ENCODE measurements around the gene LRRFIP1. TPM values are rescaled to one million over a fixed set of nuclear protein-coding genes. Genes with fewer than 3 reads are reported as not detected.
A peak's percentile ranks its signal among the peaks of the same experiment; 100 is the strongest.

The LRRFIP1 gene
- total RNA-seq, 2 experiments from 2014 or later, result 157 to 161 TPM

DNA sequence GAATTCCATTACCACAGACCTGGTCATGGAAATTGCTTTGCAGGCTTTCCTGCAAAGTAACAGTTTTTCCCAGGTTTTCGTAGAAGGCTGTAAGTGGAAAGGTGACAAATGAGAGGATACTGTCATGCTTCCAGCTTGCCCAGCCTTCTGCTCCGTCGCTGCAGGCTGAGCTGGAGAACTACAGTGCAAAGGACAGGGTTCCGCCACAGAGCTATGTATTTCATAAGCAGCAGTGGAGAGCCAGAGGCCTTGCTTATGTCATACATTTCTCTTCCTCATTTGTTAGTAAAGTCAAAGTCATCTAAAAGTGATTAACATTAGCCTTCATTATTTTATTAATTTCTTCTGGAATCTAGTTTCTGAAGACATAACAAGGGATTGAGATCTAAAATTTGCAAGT, 98.3 kb downstream of the LRRFIP1 start:
- intact Hi-C loops (cut with DNase I, micrococcal nuclease), result no loop called here
- Mint-ChIP-seq H3K36me3 (ENCODE audit: low read depth) (peaks cover 73% of the 10 kb centered on the region), H3K9me3 (no peaks in the 10 kb centered on the region), H3K4me1 (ENCODE audit: low read depth) (peaks cover 91% of the 10 kb centered on the region), H3K27ac (peak overlapping the region; percentile 3), H3K4me3 (no peak overlapping the region), H3K27me3 (no peaks in the 10 kb centered on the region)
- ChIA-PET CTCF (interaction anchor here (1.1 to 2.4 kb wide), 2 partner anchors 11 to 53 kb away, joined by 3 to 9 read pairs; no protein-coding TSS in a partner anchor), POLR2A (interaction anchor here (1.4 kb wide), 1 partner anchor 13 kb away, joined by 4 read pairs; no protein-coding TSS in a partner anchor)
- H3K4me3 ChIP-seq (ENCODE audit: low read length), result no peak overlapping the region
- peaks cover 46% of the 10 kb centered on the region for H3K36me3 ChIP-seq (ENCODE audit: insufficient read depth, low read length)
- no peaks in the 10 kb centered on the region for H3K9me3 ChIP-seq (ENCODE audit: control insufficient read depth in 1 of 2, insufficient read depth in 1 of 2, low read length in 2 of 2)
- ATAC-seq (ENCODE audit: poor library complexity) (no peak), DNase-seq (peak in 2 of 14 experiments; percentile 35 to 53)
- peaks cover 38% of the 10 kb centered on the region for H3K4me1 ChIP-seq (ENCODE audit: insufficient read depth, low read length)
- no peaks in the 10 kb centered on the region for H3K27me3 ChIP-seq (ENCODE audit: control insufficient read depth in 1 of 2, insufficient read depth in 2 of 2, low read length in 2 of 2)
- H3K27ac ChIP-seq (ENCODE audit: low read depth in 1 of 2, low read length in 2 of 2), result no peak overlapping the region
- TF ChIP-seq CTCF (IDR thresholded peaks at IDR 0.05), result no peak

DNA sequence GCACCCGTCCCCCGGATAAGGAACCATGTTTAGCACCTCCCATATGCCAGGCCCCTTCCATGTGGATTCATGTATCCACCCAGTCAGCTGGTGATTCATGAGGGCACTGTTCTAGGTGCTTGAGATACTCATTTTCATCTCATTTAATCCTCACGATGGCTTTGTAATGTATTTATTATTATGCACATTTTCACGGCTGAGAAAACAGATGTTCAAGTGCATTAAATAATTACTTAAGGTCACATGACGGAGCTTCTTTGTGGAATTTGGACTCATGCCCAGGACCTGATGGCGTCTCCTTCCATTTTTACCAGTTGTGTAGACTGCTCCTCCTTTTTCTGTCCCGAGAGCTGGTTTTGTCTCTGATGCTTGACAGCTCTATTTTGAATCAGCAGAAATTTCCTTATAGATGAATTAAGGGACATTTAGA, 99.0 kb downstream of the LRRFIP1 start:
- Histone ChIP-seq H3K4me3 (ENCODE audit: low read length) (no peak overlapping the region), H3K36me3 (ENCODE audit: insufficient read depth, low read length) (peaks cover 41% of the 10 kb centered on the region), H3K4me1 (ENCODE audit: insufficient read depth, low read length) (peaks cover 45% of the 10 kb centered on the region), H3K9me3 (ENCODE audit: control insufficient read depth in 1 of 2, insufficient read depth in 1 of 2, low read length in 2 of 2) (no peaks in the 10 kb centered on the region), H3K27me3 (ENCODE audit: control insufficient read depth in 1 of 2, insufficient read depth in 2 of 2, low read length in 2 of 2) (no peaks in the 10 kb centered on the region), H3K27ac (ENCODE audit: low read depth in 1 of 2, low read length in 2 of 2) (no peak overlapping the region)
- intact Hi-C loops (cut with DNase I, micrococcal nuclease), result no loop called here
- no peak for DNase-seq
- no peaks in the 10 kb centered on the region for H3K9me3 Mint-ChIP-seq
- TF ChIP-seq CTCF (IDR thresholded peaks at IDR 0.05), result no peak
- peaks cover 91% of the 10 kb centered on the region for H3K4me1 Mint-ChIP-seq (ENCODE audit: low read depth)
- CTCF ChIA-PET, result interaction anchor here (1.1 to 2.4 kb wide), 4 partner anchors 10 to 53 kb away, joined by 3 to 9 read pairs (median 6); no protein-coding TSS in a partner anchor
- no peak for ATAC-seq (ENCODE audit: poor library complexity)
- no peak overlapping the region for H3K4me3 Mint-ChIP-seq
- POLR2A ChIA-PET, result interaction anchor here (1.4 kb wide), 1 partner anchor 14 kb away, joined by 4 read pairs; no protein-coding TSS in a partner anchor
- no peaks in the 10 kb centered on the region for H3K27me3 Mint-ChIP-seq
- H3K36me3 Mint-ChIP-seq (ENCODE audit: low read depth), result peaks cover 73% of the 10 kb centered on the region
- H3K27ac Mint-ChIP-seq, result peak overlapping the region; percentile 3

DNA sequence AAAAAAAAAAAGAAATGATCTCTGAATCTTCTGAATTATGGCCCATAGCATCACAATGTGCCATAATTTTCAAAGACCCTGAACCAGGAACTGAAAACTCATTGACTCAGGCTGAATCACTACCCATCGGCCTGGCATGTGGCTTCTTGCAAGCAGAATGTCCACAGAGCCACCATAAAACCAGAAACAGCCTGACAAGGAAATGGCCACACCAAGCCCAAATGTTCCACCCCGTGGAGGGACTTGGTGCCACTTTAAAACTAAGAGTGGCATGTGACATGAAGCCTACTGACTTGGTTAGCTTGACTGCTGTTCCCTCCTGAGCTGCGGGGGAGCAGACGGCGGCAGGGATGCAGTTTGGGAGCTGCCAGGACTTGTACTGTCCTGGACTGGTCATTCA, 100.0 kb downstream of the LRRFIP1 start:
- intact Hi-C loops (cut with DNase I, micrococcal nuclease), result no loop called here
- no peak for TF ChIP-seq CTCF (IDR thresholded peaks at IDR 0.05)
- H3K9me3 Mint-ChIP-seq, result no peaks in the 10 kb centered on the region
- Histone ChIP-seq H3K27ac (ENCODE audit: low read depth in 1 of 2, low read length in 2 of 2) (no peak overlapping the region), H3K36me3 (ENCODE audit: insufficient read depth, low read length) (peaks cover 37% of the 10 kb centered on the region), H3K4me3 (ENCODE audit: low read length) (no peak overlapping the region), H3K9me3 (ENCODE audit: control insufficient read depth in 1 of 2, insufficient read depth in 1 of 2, low read length in 2 of 2) (no peaks in the 10 kb centered on the region), H3K4me1 (ENCODE audit: insufficient read depth, low read length) (peaks cover 55% of the 10 kb centered on the region), H3K27me3 (ENCODE audit: control insufficient read depth in 1 of 2, insufficient read depth in 2 of 2, low read length in 2 of 2) (no peaks in the 10 kb centered on the region)
- H3K4me1 Mint-ChIP-seq (ENCODE audit: low read depth), result peaks cover 91% of the 10 kb centered on the region
- no peak overlapping the region for H3K4me3 Mint-ChIP-seq
- peak overlapping the region; percentile 23 for H3K27ac Mint-ChIP-seq
- DNase-seq (peak in 3 of 14 experiments; percentile 1 to 65 (median 49)), ATAC-seq (ENCODE audit: poor library complexity) (no peak)
- ChIA-PET POLR2A (interaction anchor here (0.7 kb wide), 1 partner anchor 27 kb away, joined by 3 read pairs; no protein-coding TSS in a partner anchor), CTCF (interaction anchor here (0.6 to 4.1 kb wide), 6 partner anchors 9 to 54 kb away, joined by 3 to 15 read pairs (median 4); no protein-coding TSS in a partner anchor)
- peaks cover 65% of the 10 kb centered on the region for H3K36me3 Mint-ChIP-seq (ENCODE audit: low read depth)
- no peaks in the 10 kb centered on the region for H3K27me3 Mint-ChIP-seq

Measured in CD4-positive, alpha-beta T cell (primary cell).